Measurements from ENCODE around the gene UBB.
A peak's percentile ranks its signal among the peaks of the same experiment; 100 is the strongest.
"Not testable (repeated sequence)": the region's sequence is repeated elsewhere in the genome, so short reads cannot be mapped to it uniquely, and the experiment has no call there.

Gene UBB

DNA sequence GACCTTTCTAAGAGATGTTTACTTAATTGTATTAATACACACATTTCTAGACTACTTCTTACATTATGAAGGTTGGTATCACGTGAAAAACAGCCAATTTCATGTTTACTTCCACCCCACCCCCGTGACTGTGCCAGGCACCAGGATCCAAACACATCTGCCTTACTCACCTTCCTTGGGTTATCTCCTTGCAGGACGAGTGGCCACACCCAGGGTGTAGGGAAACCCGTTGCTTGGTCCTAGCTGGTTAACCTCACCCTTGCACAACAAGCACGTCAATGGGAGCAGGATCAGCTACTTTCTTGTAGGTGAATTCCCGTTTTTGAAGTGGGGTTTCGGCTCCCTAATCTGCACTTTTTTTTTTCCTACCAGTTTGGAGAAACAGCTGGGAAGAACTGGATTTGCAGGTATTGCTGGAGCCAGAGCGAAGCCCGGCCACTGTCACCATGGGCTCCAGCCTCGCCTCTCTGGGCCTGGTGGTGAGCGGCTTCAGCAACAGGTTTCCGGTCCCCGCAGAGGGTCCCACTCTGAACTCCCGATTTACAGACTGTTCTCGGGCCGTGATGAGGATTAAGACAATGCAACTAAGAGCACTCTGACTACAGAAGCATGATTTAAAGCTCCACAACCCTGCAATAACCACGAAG is 2.1 kb upstream of the UBB start:
- no peak for DNase-seq

DNA sequence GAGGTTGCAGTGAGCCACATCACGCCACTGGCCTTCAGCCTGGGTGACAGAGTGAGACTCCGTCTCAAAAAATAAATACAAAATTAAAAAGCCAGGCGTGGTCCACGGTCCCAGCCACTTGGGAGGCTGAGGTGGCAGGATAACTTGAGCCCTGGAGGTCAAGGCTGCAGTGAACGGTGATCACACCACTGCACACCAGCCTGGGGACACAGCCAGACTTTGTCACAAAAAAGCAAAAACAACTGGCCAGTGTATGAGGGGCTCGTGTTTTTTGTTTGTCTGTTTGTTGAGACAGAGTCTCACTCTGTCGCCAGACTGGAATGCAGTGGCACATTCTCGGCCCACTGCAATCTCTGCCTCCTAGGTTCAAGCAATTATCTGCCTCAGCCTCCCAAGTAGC is 1.2 kb upstream of the UBB start:
- no peak for DNase-seq

- peak; percentile 11 for DNase-seq
Measured at GRCh38 chr17:16381496-16381820, 567 bp downstream of the UBB start.

DNA sequence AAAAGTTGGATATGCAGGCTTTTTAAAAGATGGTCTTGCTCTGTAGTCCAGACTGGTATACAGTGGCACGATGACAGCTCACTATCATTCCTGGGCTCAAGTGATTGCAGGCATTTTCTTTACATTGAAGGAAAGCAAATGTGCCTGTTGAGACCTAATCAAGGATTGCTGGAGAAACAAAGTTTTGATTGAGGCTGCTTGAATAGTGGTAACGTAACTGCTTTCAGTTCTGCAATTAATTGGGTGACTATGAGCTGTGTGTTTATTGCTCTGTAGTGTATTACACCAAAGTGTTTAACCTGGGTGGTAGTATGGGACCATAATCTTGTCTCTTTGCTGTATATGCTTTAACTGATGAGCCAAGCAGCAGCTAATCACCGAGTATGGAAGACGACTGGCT is 2.3 kb downstream of the UBB start:
- DNase-seq, result no peak

GRCh38 chr17:16383772-16384287 is 2.9 kb downstream of the UBB start:
- DNase-seq, result no peak

DNA sequence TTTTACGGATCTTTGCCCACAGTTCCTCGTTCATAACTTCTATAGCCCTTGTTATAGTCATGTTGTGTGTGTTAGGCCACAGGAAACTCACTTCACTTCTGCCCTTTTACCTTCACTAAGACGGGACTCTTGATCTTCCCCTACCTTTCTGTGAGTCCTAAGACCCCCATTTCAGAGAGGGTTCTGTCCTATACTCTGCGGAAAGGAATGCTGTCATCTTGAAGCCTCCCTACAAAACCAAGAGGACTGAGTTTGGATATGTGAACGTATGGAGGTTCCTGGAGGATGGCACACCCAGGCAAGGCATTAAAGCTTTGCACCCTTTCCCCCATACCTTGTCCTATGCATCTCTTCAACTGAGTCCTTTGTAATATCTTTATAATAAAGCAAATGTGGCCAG is 3.7 kb downstream of the UBB start:
- no peak for DNase-seq

GRCh38 chr17:16386126-16386507 is 5.2 kb downstream of the UBB start:
- not testable (repeated sequence) for DNase-seq

- DNase-seq, result no peak
Measured at GRCh38 chr17:16391451-16391850, 10.6 kb downstream of the UBB start.

GRCh38 chr17:16392491-16392890 is 11.6 kb downstream of the UBB start:
- DNase-seq, result not testable (repeated sequence)

GRCh38 chr17:16395887-16396286 is 15.0 kb downstream of the UBB start:
- not testable (repeated sequence) for DNase-seq

DNA sequence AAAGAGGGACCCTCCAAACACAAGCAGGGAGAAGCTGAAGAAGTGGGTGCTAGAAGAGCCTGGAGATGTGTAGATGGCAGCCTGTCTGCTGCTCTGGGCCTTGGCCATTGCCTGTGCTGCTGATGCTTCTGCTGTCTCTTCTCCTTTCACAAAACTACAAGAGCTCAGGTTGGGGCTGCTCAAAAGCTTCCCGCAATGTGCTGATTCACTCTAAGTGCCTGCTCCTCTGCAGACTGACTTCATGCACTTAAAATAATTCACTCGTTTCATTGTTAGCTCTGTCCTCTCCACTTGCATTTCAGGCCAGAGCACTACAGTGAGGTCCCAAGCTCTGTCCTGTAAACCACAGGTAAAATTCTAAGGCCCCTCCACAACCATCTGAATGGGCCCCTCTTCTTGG is 15.8 kb downstream of the UBB start:
- DNase-seq, result not testable (repeated sequence)

DNA sequence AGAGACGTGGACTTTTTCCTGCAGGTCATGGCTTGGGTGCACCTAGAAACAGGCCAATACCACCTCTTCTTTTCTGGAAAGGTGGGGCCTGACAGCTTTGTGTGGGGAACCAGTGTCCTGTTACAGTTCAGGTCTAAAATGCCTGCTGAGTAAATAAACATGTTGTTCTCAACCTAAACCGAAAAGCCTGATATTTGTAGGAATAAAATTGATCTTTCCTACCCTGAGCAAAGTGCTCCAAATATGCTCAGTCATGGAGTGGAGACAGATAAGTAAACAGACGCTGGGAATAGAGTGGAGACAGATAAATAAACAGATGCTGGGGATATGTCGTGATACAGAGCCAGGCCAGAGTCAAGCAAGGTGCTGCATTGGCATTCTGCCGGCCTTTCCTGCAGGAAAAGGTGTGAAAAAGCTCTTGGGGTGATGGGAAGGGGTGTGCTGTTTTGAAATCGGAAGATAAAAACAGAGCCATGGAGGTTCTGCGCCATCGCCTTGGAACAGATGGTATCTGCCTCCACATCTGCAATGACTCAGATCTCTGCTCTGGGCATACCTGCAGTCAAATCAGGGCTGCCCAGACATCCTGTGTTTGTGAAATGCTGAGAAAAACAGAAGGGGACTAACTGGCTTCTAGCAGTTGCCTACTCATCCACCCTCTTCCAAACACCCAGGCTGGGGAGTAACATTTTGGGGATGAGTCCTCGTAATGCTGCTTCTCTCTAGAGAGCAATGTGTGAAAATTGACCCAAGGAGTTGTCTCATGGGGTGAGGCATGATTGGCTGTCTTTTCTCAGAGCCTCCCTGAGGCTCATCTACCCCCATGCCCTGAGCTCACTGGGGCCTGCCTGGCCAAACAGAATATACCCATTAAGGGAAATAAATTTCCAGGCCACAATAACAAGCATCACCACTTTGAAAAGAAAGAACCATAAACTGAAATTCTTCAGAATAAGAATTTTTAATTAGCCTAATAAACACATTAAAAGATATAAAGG is 17.7 kb downstream of the UBB start:
- no peak for DNase-seq

DNA sequence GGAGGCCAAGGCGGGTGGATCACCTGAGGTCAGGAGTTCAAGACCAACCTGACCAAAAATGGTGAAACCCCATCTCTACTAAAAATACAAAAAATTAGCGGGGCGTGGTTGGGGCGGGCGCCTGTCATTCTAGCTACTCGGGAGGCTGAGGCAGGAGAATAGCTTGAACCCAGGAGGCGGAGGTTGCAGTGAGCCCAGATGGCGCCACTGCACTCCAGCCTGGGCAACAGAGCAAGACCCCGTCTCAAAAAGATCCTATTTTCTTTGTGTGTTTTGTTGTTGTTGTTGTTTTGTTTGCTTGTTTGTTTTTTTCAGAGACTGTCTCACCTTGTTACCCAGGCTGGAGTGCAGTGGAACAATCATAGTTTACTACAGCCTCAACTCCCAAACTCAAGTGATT is 23.0 kb downstream of the UBB start:
- DNase-seq, result not testable (repeated sequence)

- no peak for DNase-seq
Measured at GRCh38 chr17:16406742-16407674, 26.1 kb downstream of the UBB start.

- no peak for DNase-seq
Measured at GRCh38 chr17:16407911-16408588, 27.2 kb downstream of the UBB start.

DNA sequence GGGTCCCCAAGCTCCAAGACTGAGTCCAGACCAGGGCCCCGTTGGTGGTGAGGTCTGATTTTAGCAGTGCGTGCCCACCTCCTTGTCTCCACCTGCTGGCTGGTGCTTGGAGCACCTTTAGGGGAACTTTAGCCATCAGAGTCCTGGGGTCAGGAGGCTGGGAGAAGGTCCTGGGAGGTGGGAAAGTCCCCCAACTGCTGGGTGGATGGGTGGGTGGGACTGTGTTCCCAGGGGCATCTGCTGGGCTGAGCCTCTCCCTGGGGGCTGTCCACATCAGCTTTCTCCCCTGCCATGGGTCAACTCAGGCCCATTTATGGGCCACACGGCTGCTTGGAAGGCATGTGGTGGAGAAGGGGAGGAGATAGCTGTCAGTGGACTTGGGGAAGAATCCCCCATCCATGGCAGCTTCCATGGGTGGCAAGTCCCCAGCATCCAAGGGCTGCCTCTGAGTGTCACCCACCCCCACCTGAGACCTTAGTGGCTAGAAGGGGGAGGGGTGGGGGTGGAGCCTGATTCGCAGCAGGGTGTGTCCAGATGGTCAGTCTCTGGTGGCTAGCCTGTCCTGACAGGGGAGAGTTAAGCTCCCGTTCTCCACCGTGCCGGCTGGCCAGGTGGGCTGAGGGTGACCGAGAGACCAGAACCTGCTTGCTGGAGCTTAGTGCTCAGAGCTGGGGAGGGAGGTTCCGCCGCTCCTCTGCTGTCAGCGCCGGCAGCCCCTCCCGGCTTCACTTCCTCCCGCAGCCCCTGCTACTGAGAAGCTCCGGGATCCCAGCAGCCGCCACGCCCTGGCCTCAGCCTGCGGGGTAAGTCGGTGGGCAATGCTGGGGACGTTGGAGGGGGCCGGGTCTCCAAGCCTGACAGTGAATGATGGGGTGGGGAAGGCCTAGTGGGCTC is 34.4 kb downstream of the UBB start, which contains the start of gene TRPV2:
TRPV2 (plus strand) TSS at position 541 of the 894 bp plus-strand sequence. CDS start 2,098 bp downstream, outside the sequence.
- DNase-seq, result peak; percentile 33

- no peak for DNase-seq
Measured at GRCh38 chr17:16417399-16417798, 36.5 kb downstream of the UBB start.

GRCh38 chr17:16417896-16418684 is 37.2 kb downstream of the UBB start:
- no peak for DNase-seq

DNA sequence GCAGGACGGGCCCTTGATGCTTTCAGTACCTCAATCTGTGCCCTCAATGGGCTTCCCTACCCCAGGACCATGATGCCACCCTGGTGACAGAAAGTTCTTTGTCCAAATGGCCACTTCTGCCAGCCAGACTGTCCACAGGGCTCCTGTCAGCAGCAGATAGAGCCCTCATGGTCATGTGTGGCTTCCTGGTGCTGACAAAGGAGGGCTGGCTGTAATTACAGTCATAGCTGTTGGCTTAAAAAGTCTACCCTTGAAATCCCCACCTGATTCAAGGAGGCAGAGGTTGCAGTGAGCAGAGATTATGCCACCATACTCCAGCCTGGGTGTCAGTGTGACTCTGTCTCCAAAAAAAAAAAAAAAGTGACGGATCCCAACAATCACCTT is 37.8 kb downstream of the UBB start:
- no peak for DNase-seq
